ENCODE measurements around the gene GIT2. TPM values are rescaled to one million over a fixed set of nuclear protein-coding genes. Genes with fewer than 3 reads are reported as not detected.

The GIT2 gene
- 15.2 to 20.9 TPM (median 19.2 TPM) in 5 replicates for total RNA-seq (2022; extraction: Qiagen RNA extraction; ENCODE audit: low read depth)

DNA sequence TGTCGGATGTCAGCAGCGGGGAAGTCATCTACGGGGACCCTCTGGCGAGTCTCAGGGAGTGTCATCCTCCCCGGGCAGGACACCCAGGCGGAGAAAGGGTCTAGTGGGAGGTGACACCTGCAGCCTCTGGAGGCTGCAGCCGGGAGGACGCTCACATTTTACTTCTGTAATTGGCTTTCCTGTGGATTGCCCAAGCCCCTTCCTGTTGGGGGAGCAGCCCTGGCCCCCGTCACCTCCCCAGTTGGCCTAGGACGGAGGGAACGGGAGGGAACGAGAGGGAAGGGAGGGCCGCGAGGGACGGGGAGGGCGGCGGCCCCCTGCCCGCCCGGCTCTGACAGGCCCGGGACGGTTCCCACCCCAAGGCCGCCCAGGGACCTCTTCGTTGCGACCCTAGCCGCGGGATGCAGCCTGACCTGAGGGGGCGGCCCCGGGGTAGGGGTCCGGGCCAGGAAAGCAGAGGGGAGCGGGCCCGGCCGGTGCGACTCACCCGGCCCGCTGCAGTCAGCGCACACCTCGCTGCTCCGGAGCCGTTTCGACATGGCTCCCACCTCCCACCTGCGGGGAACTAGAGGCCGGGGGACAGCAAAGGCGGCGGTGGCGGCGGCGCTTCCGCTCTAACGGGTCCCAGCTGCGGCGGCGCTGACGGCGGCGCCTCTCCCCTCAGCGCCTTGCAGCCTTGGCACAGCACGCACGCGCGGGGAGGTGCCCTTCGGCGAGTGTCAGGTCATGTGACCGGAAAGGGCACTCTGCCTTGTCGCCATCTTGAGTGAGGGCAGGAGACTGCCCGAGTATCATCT is at the start of gene GIT2:
GIT2 (minus strand) TSS at position 683 of the 797 bp plus-strand sequence; CDS start at position 539, 144 bp downstream.

DNA sequence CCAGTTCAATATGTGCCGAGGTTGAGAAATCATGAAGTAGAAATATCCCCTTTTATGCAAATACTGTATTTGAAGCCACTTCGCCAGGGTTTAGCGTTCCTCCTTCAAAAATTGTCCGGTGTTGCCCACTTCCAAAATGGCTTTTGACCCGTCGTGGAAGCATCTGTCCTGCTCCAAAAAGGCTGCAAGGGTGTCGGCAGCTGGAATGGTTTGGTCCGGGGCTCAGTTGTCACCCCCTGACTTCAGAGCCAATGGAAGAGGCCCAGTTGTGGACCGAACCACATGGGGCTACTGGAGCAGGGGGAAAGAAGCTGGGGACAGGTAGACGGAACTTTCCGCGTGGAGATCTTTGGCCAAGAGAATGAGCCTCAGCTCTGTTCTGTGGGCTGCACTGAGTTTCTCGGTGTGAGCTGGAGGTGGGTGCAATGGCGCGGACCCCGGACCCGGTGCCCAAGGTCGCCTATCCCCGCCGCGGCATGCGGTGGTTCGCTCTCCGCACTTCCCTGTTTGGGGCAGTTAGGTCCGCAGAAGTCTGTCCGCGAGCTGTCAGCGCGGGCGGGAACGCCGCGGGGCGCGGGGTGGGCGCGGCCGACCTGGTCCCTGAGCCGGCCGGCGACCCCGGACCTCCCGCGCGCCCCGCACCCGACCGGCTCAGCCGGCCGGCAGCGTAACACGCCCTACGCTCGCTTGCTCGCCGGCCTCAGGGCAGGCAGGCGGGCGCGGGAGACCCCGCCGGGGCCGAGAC is 2.9 kb upstream of the GIT2 start, which contains the start of gene ANKRD13A:
ANKRD13A (plus strand) TSS at position 527 of the 745 bp plus-strand sequence. CDS start 259 bp downstream, outside the sequence.

DNA sequence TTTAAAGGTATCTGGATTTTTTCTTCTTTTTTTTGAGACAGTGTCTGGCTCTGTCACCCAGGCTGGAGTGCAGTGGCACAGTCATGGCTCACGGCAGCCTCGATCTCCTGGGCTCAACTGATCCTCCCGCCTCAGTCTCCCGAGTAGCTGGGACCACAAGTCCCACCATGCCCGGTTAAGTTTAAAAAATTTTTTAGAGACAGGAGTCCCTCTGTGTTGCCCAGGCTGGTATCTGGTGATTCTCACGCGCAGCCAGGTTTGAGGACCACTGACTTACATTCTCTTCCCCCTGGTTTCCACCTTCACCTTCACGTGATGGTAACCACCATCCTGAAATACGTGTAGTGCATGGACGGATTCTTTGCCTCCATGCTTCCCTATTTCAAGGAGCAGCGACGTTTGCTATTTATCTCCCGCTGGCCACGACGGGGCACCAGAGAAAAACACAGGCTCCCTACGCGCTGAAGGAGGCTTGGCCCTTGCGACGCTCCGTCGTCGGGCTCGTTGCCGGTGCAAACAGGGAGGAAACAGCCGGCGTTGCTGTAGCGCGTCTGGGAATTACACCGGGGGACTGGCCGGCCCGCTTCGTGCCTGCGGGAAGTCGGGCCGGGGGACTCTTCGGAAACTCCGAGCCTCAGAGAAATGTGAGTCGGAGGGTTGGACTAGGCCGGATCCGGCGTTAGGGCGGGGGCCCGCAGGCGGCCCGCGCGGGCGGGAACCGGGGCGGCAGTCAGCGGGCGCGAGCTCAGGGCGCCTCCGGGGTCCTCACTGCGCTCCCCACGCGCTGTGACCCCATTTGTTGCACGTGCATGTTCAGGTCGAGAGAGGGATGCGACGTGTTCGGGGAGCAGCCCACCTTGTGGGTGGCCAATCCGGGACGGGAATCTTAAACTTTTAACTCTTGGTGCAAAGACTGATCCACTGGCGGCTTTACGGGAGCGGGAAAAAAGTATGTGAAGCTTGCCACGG is 96.1 kb downstream of the GIT2 start, which contains the start of gene TCHP:
TCHP (plus strand) TSS at position 492 of the 969 bp plus-strand sequence. CDS start 2,753 bp downstream, outside the sequence.

DNA sequence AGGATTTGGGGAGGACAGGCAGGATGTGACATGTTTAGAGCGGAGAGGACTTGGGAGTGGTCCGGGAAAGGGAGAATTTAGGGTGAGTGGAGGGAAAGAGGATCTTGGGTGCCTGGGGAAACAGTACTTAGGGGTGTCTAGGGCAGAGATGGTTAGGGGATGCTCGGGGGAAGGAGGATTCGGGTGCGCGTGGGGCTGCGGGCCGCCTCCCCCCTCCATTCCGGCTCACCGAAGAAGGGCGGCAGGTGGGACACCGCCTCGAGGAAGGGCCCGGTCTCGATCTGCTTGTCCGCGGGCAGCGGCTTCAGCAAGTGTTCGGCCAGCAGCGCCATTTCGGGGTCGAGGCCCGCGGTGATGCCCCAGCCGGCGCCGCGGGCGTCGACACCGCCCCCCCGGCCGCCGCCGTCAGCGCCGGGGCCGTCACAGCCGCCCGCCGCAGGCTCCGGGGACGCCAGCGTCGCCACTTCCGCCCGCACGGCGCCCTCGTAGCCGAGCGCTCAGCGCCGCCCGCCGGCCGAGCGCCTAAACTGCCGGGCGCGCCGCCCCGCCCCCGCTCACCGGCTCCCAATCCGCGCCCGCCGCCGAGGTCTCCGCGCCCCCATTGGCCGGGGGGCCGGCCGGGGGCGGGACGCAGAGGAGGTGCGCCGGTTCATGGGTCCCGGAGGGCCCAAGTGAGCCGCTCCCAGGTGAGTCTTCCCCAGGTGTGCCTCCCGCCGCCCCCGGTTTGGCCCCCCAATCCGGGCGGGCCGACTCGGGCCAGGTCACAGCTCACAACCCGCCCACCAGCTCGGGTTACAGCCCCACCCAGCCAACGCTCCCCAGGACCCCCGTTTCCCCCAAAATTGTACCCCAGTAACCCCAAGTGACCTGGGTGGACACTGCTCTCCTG is 115.9 kb downstream of the GIT2 start, which contains the start of gene GLTP:
GLTP (minus strand) TSS at position 499 of the 889 bp plus-strand sequence; CDS start at position 332, 167 bp downstream.

Other genes starting within 250 kb of the GIT2 start
- gene TRPV4, start 163.0 kb downstream of the GIT2 start, total RNA-seq (2022; extraction: Qiagen RNA extraction; ENCODE audit: low read depth) = 0.09 to 0.15 TPM (median 0.11 TPM) in 4 of 5 replicates, not detected in the other
- gene GLTP, start 115.8 kb downstream of the GIT2 start, total RNA-seq (2022; extraction: Qiagen RNA extraction; ENCODE audit: low read depth) = 19.9 to 22.3 TPM (median 21.4 TPM) in 5 replicates
- gene TCHP, start 96.1 kb downstream of the GIT2 start, total RNA-seq (2022; extraction: Qiagen RNA extraction; ENCODE audit: low read depth) = 15.1 to 19.4 TPM (median 16.1 TPM) in 5 replicates
- 13.6 to 19.2 TPM (median 17.9 TPM) in 5 replicates for gene ANKRD13A, start 3.1 kb upstream of the GIT2 start, total RNA-seq (2022; extraction: Qiagen RNA extraction; ENCODE audit: low read depth)
- gene C12orf76, start 52.2 kb upstream of the GIT2 start, total RNA-seq (2022; extraction: Qiagen RNA extraction; ENCODE audit: low read depth) = 6.4 to 8.0 TPM (median 7.1 TPM) in 5 replicates
- 11.7 to 22.1 TPM (median 21.6 TPM) in 5 replicates for gene IFT81, start 128.0 kb upstream of the GIT2 start, total RNA-seq (2022; extraction: Qiagen RNA extraction; ENCODE audit: low read depth)